NCI-H2171 (cell line): ENCODE measurements around the gene CELF4.

Experiments
- DNase-seq: peaks from one replicate; lab custom pipeline; 2025; lab: John Stamatoyannopoulos, UW

CELF4 gene

GRCh38 chr18:37412333-37412732 lies 153.3 kb downstream of the CELF4 start:
- no peak for DNase-seq

- no peak for DNase-seq
Observed at GRCh38 chr18:37409878-37410277, 155.7 kb downstream of the CELF4 start.

- no peak for DNase-seq
Observed at GRCh38 chr18:37408676-37409265, 156.8 kb downstream of the CELF4 start.

- DNase-seq: no peak
Observed at GRCh38 chr18:37407571-37407970, 158.0 kb downstream of the CELF4 start.

- DNase-seq: no peak
Observed at GRCh38 chr18:37405772-37406171, 159.8 kb downstream of the CELF4 start.

- no peak for DNase-seq
Observed at GRCh38 chr18:37405229-37405628, 160.4 kb downstream of the CELF4 start.

GRCh38 chr18:37403788-37404187 lies 161.8 kb downstream of the CELF4 start:
- DNase-seq: no peak

GRCh38 chr18:37403100-37403781 lies 162.4 kb downstream of the CELF4 start:
- peak; percentile 66 for DNase-seq

GRCh38 chr18:37402735-37403099 lies 162.9 kb downstream of the CELF4 start:
- no peak for DNase-seq

- DNase-seq: no peak
Observed at GRCh38 chr18:37400802-37401201, 164.8 kb downstream of the CELF4 start.

- DNase-seq: no peak
Observed at GRCh38 chr18:37398248-37398920, 167.2 kb downstream of the CELF4 start.

GRCh38 chr18:37397814-37398213 lies 167.8 kb downstream of the CELF4 start:
- DNase-seq: no peak

GRCh38 chr18:37396971-37397720 lies 168.5 kb downstream of the CELF4 start:
- no peak for DNase-seq

- DNase-seq: no peak
Observed at GRCh38 chr18:37395631-37396030, 170.0 kb downstream of the CELF4 start.

GRCh38 chr18:37395138-37395537 lies 170.5 kb downstream of the CELF4 start:
- no peak for DNase-seq

GRCh38 chr18:37394610-37394965 lies 171.0 kb downstream of the CELF4 start:
- DNase-seq: no peak

- DNase-seq: peak; percentile 45
Observed at GRCh38 chr18:37393945-37394609, 171.5 kb downstream of the CELF4 start.

- no peak for DNase-seq
Observed at GRCh38 chr18:37393221-37393827, 172.3 kb downstream of the CELF4 start.

GRCh38 chr18:37392648-37393047 lies 172.9 kb downstream of the CELF4 start:
- DNase-seq: no peak

GRCh38 chr18:37391698-37392548 lies 173.7 kb downstream of the CELF4 start:
- DNase-seq: no peak

GRCh38 chr18:37391156-37391555 lies 174.4 kb downstream of the CELF4 start:
- no peak for DNase-seq
